ENCODE measurements around the gene CHMP3.

DNA sequence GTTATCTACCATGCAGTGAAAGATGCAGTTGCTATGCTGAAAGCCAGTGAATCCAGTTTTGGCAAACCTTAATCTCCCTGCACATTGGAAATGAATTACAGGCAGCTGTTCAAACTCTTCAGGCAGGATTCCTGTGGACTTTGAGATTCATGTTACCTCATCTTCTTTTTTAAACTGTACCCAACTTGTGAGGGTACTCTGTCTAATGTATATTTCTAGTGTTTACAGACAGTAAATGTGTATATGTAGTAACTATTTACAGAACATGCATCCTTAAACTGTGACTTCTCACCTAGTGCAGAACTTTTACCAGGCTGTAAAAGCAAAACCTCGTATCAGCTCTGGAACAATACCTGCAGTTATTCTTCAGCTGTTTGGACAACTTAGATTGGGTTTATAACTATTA, 71.2 kb downstream of the CHMP3 start:
- TF ChIP-seq, protein P1, sequence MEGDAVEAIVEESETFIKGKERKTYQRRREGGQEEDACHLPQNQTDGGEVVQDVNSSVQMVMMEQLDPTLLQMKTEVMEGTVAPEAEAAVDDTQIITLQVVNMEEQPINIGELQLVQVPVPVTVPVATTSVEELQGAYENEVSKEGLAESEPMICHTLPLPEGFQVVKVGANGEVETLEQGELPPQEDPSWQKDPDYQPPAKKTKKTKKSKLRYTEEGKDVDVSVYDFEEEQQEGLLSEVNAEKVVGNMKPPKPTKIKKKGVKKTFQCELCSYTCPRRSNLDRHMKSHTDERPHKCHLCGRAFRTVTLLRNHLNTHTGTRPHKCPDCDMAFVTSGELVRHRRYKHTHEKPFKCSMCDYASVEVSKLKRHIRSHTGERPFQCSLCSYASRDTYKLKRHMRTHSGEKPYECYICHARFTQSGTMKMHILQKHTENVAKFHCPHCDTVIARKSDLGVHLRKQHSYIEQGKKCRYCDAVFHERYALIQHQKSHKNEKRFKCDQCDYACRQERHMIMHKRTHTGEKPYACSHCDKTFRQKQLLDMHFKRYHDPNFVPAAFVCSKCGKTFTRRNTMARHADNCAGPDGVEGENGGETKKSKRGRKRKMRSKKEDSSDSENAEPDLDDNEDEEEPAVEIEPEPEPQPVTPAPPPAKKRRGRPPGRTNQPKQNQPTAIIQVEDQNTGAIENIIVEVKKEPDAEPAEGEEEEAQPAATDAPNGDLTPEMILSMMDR (conservative IDR thresholded peaks at IDR 0.05), result no peak
- no peak for TF ChIP-seq ZFX (IDR thresholded peaks at IDR 0.05)
